WTC11 (cell line): ENCODE data around the gene BBS9.

Experiments
- ETV6 ChIP-seq: sonication (generic); formaldehyde crosslinking; IDR thresholded peaks from 2 replicates; pipeline ENCODE4 v1.8.1; 2022; ENCODE audit warnings: mild to moderate bottlenecking, missing genetic modification reagents
- IRF2 ChIP-seq: sonication (generic); formaldehyde crosslinking; IDR thresholded peaks from 2 replicates; pipeline ENCODE4 v1.8.0; 2022; ENCODE audit warnings: low read depth, missing genetic modification reagents, borderline replicate concordance
- NR2C2 ChIP-seq: sonication (generic); formaldehyde crosslinking; IDR thresholded peaks from 2 replicates; pipeline ENCODE4 v1.8.0; 2022; ENCODE audit warnings: mild to moderate bottlenecking, missing genetic modification reagents
- NR3C1 ChIP-seq: sonication (generic); formaldehyde crosslinking; conservative IDR thresholded peaks from 2 replicates; pipeline ENCODE4 v1.8.1; 2023; ENCODE audit warnings: low read depth, mild to moderate bottlenecking, missing genetic modification reagents
- TEAD4 ChIP-seq: sonication (generic); formaldehyde crosslinking; IDR thresholded peaks from 2 replicates; pipeline ENCODE4 v1.8.0; 2022; ENCODE audit warnings: mild to moderate bottlenecking, missing genetic modification reagents
- ZNF232 ChIP-seq: sonication (generic); formaldehyde crosslinking; IDR thresholded peaks from 2 replicates; pipeline ENCODE4 v1.8.0; 2022; ENCODE audit warnings: mild to moderate bottlenecking, missing genetic modification reagents
- ZNF423 ChIP-seq: fragments of 250-450 bp; sonication (Bioruptor Pico); IDR thresholded peaks from 2 replicates; pipeline ENCODE4 v2.1.2; 2022; ENCODE audit warnings: mild to moderate bottlenecking, moderate library complexity

DNA sequence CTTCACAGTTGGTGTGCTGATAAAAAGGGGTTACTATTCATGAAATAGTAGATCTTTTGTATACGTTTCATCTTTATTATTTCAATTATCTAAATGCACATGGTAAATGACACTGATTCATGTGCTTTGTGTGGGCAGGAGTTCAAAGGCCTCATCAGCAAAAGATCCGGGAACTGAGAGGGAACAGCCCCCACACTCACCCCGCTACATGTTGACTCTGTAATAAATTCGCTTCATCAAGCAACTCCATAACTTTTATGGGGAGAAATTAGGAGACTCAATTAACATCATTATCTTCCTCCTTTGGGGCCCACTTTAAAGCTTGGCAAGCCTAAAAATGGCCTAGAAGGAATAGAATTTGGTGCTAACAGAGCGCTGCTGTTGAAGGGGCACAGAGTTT, 525.3 kb downstream of the BBS9 start:
- TF ChIP-seq NR3C1 (CRISPR knock-in tag) (no peak), ETV6 (no peak), IRF2 (CRISPR knock-in tag) (no peak), NR2C2 (CRISPR knock-in tag) (no peak), ZNF232 (no peak), TEAD4 (no peak), ZNF423 (CRISPR knock-in tag) (no peak)
